Measurements from ENCODE around the gene ACOXL.

ACOXL gene

GRCh38 chr2:110873597-110874452, 141.5 kb downstream of the ACOXL start:
- Histone ChIP-seq H3K4me3 (replicated peaks; ENCODE audit: low read depth, low read length) (no peak overlapping the region), H3K36me3 (ENCODE audit: control insufficient read depth, insufficient read depth, low read length) (no peaks in the 10 kb centered on the region), H3K27me3 (replicated peaks; ENCODE audit: control insufficient read depth, insufficient read depth, low read length) (no peaks in the 10 kb centered on the region)
- no peak for DNase-seq (ENCODE audit: extremely low read depth, insufficient read length)
- TF ChIP-seq CTCF (IDR thresholded peaks at IDR 0.05; ENCODE audit: insufficient read depth, low read length, poor library complexity, severe bottlenecking) = no peak

GRCh38 chr2:110874453-110875383, 142.3 kb downstream of the ACOXL start:
- peak; percentile 77 for DNase-seq (ENCODE audit: extremely low read depth, insufficient read length)
- no peak overlapping the region for H3K4me3 ChIP-seq (replicated peaks; ENCODE audit: low read depth, low read length)
- TF ChIP-seq CTCF (IDR thresholded peaks at IDR 0.05; ENCODE audit: insufficient read depth, low read length, poor library complexity, severe bottlenecking) = no peak
- H3K27me3 ChIP-seq (replicated peaks; ENCODE audit: control insufficient read depth, insufficient read depth, low read length) = no peaks in the 10 kb centered on the region
- H3K36me3 ChIP-seq (ENCODE audit: control insufficient read depth, insufficient read depth, low read length) = no peaks in the 10 kb centered on the region

GRCh38 chr2:110875384-110875725, 143.0 kb downstream of the ACOXL start:
- no peak for TF ChIP-seq CTCF (IDR thresholded peaks at IDR 0.05; ENCODE audit: insufficient read depth, low read length, poor library complexity, severe bottlenecking)

GRCh38 chr2:110876167-110876999, 144.0 kb downstream of the ACOXL start:
- no peak overlapping the region for H3K4me3 ChIP-seq (replicated peaks; ENCODE audit: low read depth, low read length)
- no peak for DNase-seq (ENCODE audit: extremely low read depth, insufficient read length)
- peak; percentile 37 for TF ChIP-seq CTCF (IDR thresholded peaks at IDR 0.05; ENCODE audit: insufficient read depth, low read length, poor library complexity, severe bottlenecking)
- no peaks in the 10 kb centered on the region for H3K27me3 ChIP-seq (replicated peaks; ENCODE audit: control insufficient read depth, insufficient read depth, low read length)
- H3K36me3 ChIP-seq (ENCODE audit: control insufficient read depth, insufficient read depth, low read length) = no peaks in the 10 kb centered on the region

More at GRCh38 chr2:110875384-110875725, 143.0 kb downstream of the ACOXL start:
- H3K36me3 ChIP-seq (ENCODE audit: control insufficient read depth, insufficient read depth, low read length) = no peaks in the 10 kb centered on the region
- H3K4me3 ChIP-seq (replicated peaks; ENCODE audit: low read depth, low read length) = no peak overlapping the region
- no peaks in the 10 kb centered on the region for H3K27me3 ChIP-seq (replicated peaks; ENCODE audit: control insufficient read depth, insufficient read depth, low read length)
- DNase-seq (ENCODE audit: extremely low read depth, insufficient read length) = no peak

GRCh38 chr2:110877031-110877827, 144.9 kb downstream of the ACOXL start:
- Histone ChIP-seq H3K4me3 (replicated peaks; ENCODE audit: low read depth, low read length) (no peak overlapping the region), H3K27me3 (replicated peaks; ENCODE audit: control insufficient read depth, insufficient read depth, low read length) (no peaks in the 10 kb centered on the region), H3K36me3 (ENCODE audit: control insufficient read depth, insufficient read depth, low read length) (no peaks in the 10 kb centered on the region)
- no peak for TF ChIP-seq CTCF (IDR thresholded peaks at IDR 0.05; ENCODE audit: insufficient read depth, low read length, poor library complexity, severe bottlenecking)
- no peak for DNase-seq (ENCODE audit: extremely low read depth, insufficient read length)

Measured in GM06990 (cell line).